HepG2 (cell line): Measurements from ENCODE around the gene SRSF3. TPM values are rescaled to one million over a fixed set of nuclear protein-coding genes. Genes with fewer than 3 reads are reported as not detected.

ENCODE experiments used
- BRD4 ChIP-seq: sonication (generic); formaldehyde crosslinking; IDR thresholded peaks from 2 replicates; pipeline ENCODE4 v1.4.0; 2020; ENCODE audit warnings: missing genetic modification reagents
- MED8 ChIP-seq: sonication (generic); formaldehyde crosslinking; IDR thresholded peaks from 2 replicates; pipeline ENCODE4 v1.8.1; 2023; ENCODE audit warnings: mild to moderate bottlenecking, missing genetic modification reagents; ENCODE audit not compliant: insufficient replicate concordance
- NFE2 ChIP-seq: sonication (generic); formaldehyde crosslinking; IDR thresholded peaks from 2 replicates; pipeline ENCODE4 v1.4.0; 2020; ENCODE audit warnings: missing genetic modification reagents
- TCF7L2 ChIP-seq: IDR thresholded peaks from 2 replicates; pipeline ENCODE4 v1.6.1; 2011; ENCODE audit warnings: mild to moderate bottlenecking, low read depth, low read length, moderate library complexity
- ZFP90 ChIP-seq: sonication (generic); formaldehyde crosslinking; IDR thresholded peaks from 2 replicates; pipeline ENCODE4 v1.8.0; 2022; ENCODE audit warnings: missing genetic modification reagents, mild to moderate bottlenecking, inconsistent platforms, borderline replicate concordance
- ZNF34 ChIP-seq: sonication (generic); formaldehyde crosslinking; IDR thresholded peaks from 2 replicates; pipeline ENCODE4 v1.4.0; 2020; ENCODE audit warnings: mild to moderate bottlenecking, missing genetic modification reagents, borderline replicate concordance
- ZNF343 ChIP-seq: sonication (generic); formaldehyde crosslinking; IDR thresholded peaks from 2 replicates; pipeline ENCODE4 v1.4.0; 2020; ENCODE audit warnings: mild to moderate bottlenecking, missing genetic modification reagents
- ZNF570 ChIP-seq: sonication (generic); formaldehyde crosslinking; IDR thresholded peaks from 2 replicates; pipeline ENCODE4 v1.4.0; 2020; ENCODE audit warnings: mild to moderate bottlenecking, missing genetic modification reagents, borderline replicate concordance
- ZNF609 ChIP-seq: sonication (generic); formaldehyde crosslinking; IDR thresholded peaks from 2 replicates; pipeline ENCODE4 v1.4.0; 2020; ENCODE audit warnings: mild to moderate bottlenecking, missing genetic modification reagents, borderline replicate concordance
- polyA plus RNA-seq, 8 experiments: library from polyadenylated mRNA; depleted of rRNA in 3 of 8; stranded (reverse) in 7 of 8; unstranded in 1 of 8; fragments of >200 nt; fragmentation: Illumina TruSeq in 4 of 8; extraction: Trizol in 4 of 8; gene quantifications; 2 replicates each; pipeline versions ENCODE4 v1.2.1 to v1.2.3, GENCODE V29; 2011 to 2016; ENCODE audit warnings: low read depth in 4 of 8, missing spikeins in 1 of 8, mixed read lengths in 1 of 8; ENCODE audit not compliant: insufficient read depth in 1 of 8
- total RNA-seq, 5 experiments: library from RNA; depleted of rRNA; stranded (reverse); fragments of >200 nt; fragmentation: Illumina TruSeq; extraction: Trizol; gene quantifications; 2 replicates each; pipeline ENCODE4 v1.2.3, GENCODE V29; 2016; ENCODE audit warnings: low read depth in 1 of 5
- TF ChIP-seq, protein P1 (sequence below): sonication (generic); formaldehyde crosslinking; IDR thresholded peaks from 2 replicates; pipeline ENCODE4 v1.4.0; 2020; ENCODE audit warnings: missing genetic modification reagents, borderline replicate concordance
- TF ChIP-seq, protein P2 (sequence below): sonication (generic); formaldehyde crosslinking; IDR thresholded peaks from 2 replicates; pipeline ENCODE4 v1.5.0; 2020; ENCODE audit warnings: missing genetic modification reagents
- TF ChIP-seq, protein P3 (sequence below): IDR thresholded peaks from 2 replicates; pipeline ENCODE4 v1.6.1; 2016; ENCODE audit warnings: mild to moderate bottlenecking, missing biosample characterization, missing genetic modification reagents

The SRSF3 gene
- total and polyA plus RNA-seq, 2 of the 13 experiments (the other 11 are each of a cell fraction or from before 2014, with no cell fraction given): 206 to 684 TPM

DNA sequence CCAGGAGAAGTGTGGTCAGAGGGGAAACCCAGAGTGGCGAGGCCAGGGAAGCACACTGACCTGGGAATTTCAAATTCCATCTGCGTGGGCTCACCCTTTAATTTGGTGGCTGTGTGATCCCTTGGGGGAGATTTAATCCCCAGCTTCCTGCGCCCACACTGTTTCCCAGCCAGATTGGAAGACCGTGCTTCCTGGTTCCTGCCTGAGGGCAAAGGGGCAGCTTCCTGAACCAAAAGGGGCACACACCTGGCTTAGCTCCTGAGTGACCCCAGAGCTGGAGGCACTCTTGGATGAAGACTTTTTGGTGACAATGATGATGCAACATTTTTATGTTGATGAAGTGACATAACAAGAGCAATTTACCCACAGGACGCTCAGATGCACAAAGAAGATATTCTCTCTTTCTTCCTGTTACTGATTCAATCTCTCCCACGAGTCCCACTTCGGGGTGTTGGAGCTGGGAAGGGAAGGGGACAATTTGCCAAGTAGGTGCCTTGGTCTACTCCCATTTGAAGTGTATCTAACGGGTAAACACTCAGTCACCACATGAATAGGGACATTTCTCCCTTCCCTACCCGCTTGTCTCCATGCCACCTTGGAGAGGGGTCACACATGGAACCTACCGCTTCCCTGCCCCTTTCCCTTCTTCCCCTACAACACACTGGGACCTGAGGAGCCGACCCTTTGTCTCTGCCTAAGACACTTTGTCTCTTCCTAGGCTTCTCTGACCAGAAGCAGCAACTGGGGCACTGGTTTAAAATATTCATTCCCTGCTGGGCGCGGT is 55.7 kb downstream of the SRSF3 start (continued):
- TF ChIP-seq ZNF609 (CRISPR knock-in tag): no peak
- TF ChIP-seq, protein P1, sequence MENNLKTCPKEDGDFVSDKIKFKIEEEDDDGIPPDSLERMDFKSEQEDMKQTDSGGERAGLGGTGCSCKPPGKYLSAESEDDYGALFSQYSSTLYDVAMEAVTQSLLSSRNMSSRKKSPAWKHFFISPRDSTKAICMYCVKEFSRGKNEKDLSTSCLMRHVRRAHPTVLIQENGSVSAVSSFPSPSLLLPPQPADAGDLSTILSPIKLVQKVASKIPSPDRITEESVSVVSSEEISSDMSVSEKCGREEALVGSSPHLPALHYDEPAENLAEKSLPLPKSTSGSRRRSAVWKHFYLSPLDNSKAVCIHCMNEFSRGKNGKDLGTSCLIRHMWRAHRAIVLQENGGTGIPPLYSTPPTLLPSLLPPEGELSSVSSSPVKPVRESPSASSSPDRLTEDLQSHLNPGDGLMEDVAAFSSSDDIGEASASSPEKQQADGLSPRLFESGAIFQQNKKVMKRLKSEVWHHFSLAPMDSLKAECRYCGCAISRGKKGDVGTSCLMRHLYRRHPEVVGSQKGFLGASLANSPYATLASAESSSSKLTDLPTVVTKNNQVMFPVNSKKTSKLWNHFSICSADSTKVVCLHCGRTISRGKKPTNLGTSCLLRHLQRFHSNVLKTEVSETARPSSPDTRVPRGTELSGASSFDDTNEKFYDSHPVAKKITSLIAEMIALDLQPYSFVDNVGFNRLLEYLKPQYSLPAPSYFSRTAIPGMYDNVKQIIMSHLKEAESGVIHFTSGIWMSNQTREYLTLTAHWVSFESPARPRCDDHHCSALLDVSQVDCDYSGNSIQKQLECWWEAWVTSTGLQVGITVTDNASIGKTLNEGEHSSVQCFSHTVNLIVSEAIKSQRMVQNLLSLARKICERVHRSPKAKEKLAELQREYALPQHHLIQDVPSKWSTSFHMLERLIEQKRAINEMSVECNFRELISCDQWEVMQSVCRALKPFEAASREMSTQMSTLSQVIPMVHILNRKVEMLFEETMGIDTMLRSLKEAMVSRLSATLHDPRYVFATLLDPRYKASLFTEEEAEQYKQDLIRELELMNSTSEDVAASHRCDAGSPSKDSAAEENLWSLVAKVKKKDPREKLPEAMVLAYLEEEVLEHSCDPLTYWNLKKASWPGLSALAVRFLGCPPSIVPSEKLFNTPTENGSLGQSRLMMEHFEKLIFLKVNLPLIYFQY (CRISPR knock-in tag): no peak
- TF ChIP-seq, protein P2, sequence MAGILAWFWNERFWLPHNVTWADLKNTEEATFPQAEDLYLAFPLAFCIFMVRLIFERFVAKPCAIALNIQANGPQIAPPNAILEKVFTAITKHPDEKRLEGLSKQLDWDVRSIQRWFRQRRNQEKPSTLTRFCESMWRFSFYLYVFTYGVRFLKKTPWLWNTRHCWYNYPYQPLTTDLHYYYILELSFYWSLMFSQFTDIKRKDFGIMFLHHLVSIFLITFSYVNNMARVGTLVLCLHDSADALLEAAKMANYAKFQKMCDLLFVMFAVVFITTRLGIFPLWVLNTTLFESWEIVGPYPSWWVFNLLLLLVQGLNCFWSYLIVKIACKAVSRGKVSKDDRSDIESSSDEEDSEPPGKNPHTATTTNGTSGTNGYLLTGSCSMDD: no peak
- no peak for TF ChIP-seq ZFP90 (CRISPR knock-in tag)
- TF ChIP-seq TCF7L2: no peak
- TF ChIP-seq BRD4: no peak
- TF ChIP-seq NFE2 (CRISPR knock-in tag): 0 out of 2 replicates have a peak, but pooled peaks have one; percentile 15
- no peak for TF ChIP-seq ZNF570 (CRISPR knock-in tag)
- TF ChIP-seq, protein P3, sequence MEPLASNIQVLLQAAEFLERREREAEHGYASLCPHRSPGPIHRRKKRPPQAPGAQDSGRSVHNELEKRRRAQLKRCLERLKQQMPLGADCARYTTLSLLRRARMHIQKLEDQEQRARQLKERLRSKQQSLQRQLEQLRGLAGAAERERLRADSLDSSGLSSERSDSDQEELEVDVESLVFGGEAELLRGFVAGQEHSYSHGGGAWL (CRISPR knock-in tag): no peak
- no peak for TF ChIP-seq ZNF343 (CRISPR knock-in tag)
- no peak for TF ChIP-seq MED8
- no peak for TF ChIP-seq ZNF34 (CRISPR knock-in tag)
